Camera-type eye (tissue), 1 donor: Measurements from ENCODE around the gene KCNJ9. TPM values are rescaled to one million over a fixed set of nuclear protein-coding genes. Genes with fewer than 3 reads are reported as not detected.

Experiments
- total RNA-seq: library from RNA; depleted of rRNA; stranded (reverse); fragments of >200 nt; gene quantifications from one replicate; pipeline ENCODE4 v1.2.3, GENCODE V29; 2014

Gene KCNJ9
- total RNA-seq = 4.1 TPM

DNA sequence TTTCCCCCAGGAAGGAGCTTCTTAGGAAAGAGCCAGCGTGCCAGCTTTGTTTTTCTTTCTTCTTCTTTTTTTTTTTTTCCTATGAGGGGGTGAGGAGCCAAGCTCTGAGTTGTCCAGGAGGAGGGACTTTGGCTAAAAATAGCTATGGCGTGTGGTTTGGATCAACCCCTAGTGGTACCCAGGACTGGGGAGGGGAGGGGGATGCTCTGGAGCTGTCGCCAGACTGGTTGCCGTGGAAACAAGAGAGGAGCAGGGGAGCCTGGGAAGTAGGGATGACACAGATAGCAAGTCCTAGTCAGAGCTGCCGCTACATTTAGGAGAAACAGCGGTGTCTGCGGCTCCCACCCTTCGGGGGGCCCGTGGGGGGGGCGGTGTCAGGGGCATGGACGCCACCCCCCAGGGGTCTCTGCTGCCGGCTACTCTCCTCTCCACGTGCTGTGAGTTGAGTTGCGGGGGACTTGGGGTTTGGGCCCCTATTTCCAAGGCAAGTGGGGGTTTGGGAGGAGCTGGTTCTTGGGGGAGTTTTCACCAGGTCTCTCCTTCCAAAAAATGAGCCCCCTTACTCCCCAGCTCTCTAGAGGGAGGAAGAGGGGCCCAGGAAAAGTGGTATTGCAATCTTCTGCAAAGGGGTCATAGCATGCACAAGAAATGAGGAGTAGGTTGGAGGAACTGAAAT lies at the start of gene KCNJ9:
Gene KCNJ9 (plus strand): TSS at position 278 of the 676 bp plus-strand sequence. CDS start 2,493 bp downstream, outside the sequence.

DNA sequence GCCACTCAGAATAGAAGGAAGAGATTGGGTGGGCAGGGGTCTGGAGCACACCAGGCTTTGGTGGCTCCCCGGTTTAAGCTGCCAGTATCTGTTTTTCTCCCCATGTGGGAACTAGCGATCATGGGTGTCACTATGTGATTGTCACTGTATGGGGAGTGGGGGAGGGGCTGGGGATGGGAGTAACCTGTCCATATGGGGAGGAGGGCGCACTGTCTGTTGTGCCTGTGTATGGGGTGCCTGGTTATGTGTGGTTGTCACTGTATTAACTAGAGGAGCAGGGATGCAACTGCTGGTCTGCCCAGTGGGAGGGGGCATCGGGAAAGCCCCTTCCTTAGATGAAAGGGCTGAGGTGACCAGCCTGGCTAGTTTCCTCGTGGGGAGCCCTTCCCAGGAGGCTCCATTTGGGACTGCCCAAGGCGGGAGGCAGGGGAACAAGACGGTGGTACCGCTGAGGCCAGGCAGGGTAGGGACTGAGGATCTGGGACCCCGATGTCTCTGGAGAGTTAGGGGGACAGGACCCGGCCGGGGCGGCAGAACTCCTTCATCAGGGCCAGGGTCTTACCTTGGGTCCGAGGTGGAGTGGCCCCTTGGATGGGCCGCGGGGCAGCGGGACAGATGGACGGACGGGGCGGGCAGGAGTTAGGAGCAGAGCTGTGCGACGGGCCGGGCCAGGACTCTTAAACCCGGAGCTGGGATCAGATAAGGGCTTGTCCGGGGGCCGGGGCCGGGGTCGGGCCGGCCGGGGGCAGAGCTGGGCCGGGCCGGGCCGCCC lies 11.7 kb upstream of the KCNJ9 start, which contains the start of gene KCNJ10:
Gene KCNJ10 (minus strand): TSS at position 701 of the 772 bp plus-strand sequence. CDS start 27,628 bp downstream, outside the sequence.

DNA sequence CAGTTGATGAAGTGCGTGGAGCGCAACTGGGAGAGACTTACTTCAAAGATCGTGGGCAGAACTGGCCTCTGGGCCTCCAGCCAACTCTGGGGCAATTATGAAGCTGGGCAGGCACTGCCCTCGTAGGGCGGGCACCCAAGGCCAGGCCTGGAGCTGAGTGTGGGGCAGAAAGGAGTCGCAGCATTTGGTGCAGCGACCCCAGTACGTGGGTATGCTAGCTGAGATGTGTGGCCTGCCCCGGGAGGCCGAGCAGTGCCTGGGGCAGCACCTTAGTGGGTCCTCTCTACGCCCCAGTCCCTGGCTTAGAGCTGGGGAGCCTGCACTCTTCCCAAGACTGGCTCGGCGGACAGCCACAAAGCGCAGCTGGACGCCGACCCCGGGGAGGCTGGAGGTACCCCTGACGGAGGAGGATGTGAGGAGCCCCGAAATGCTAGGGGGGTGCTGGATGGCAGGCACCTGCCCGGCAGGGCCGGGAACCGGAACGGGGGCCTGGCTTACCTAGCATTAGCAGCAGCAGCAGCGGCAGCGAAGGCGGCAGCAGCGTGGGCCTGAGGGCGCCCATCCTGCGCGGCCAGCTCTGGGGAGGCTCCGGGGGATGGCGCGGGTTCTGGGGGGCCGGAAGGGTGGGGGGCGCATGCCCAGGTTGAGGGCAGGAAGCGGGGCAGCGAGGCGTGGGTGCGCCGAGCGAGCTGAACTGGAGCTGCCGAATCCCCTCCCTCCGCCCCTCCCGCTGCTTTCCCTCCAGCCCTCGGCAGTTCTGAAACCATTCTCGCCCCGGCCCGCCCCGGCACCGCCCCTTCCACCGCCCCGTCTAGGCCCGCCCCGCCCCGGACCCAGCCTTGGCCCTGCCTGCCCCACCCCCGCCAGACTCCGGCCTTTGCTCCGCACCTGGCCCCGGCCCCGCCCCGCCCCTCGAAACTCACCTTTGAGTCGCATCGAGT lies 16.8 kb downstream of the KCNJ9 start, which contains the start of gene IGSF8:
Gene IGSF8 (minus strand): TSS at position 709 of the 941 bp plus-strand sequence. CDS start 147 bp downstream, at position 562.

DNA sequence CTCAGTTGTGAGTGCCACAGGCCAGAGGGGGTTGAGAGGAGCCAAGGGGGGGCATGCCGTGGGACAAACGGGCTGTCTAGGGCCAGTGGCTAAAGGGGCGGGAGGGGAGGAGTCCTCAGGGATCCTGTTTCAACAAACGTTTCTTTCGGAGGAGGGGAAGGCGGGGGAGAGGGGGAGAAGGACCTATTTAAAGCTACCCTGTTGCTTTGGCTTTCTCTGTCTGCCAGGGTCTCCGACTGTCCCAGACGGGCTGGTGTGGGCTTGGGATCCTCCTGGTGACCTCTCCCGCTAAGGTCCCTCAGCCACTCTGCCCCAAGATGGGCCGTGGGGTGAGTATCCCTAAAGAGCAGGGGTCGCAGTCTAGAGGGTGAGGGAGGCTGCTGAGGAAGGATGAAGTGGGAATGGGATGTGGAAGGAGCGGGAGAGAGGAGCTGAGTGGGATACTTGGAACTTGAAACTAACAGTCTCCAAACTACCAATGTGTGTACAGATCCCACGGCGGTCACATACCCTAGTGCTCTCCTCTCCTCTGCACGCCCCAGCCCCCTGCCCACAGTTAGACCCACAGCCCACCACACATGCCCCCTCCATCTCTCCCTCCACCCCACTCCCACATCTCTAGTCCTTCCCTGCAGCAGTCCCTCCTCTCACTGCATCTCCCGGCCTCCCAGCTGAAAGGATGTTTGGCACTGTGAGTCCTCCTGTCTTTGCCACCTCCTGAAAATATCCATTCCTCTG lies 34.4 kb downstream of the KCNJ9 start, which contains the start of gene ATP1A2:
Gene ATP1A2 (plus strand): TSS at position 215 of the 738 bp plus-strand sequence. CDS start 103 bp downstream, at position 318.

Other genes starting within 250 kb of the KCNJ9 start
- not detected for gene VSIG8, start 218.9 kb upstream of the KCNJ9 start, total RNA-seq
- gene CFAP45, start 181.4 kb upstream of the KCNJ9 start, total RNA-seq = not detected
- gene TAGLN2, start 156.0 kb upstream of the KCNJ9 start, total RNA-seq = 113 TPM
- gene IGSF9, start 135.9 kb upstream of the KCNJ9 start, total RNA-seq = 63.3 TPM
- gene SLAMF9, start 127.3 kb upstream of the KCNJ9 start, total RNA-seq = not detected
- 11.6 TPM for gene PIGM, start 49.5 kb upstream of the KCNJ9 start, total RNA-seq
- 7.6 TPM for gene KCNJ10, start 11.4 kb upstream of the KCNJ9 start, total RNA-seq
- gene IGSF8, start 17.1 kb downstream of the KCNJ9 start, total RNA-seq = 37.5 TPM
- gene ATP1A2, start 34.2 kb downstream of the KCNJ9 start, total RNA-seq = 50.0 TPM
- gene ATP1A4, start 70.1 kb downstream of the KCNJ9 start, total RNA-seq = 0.60 TPM
- gene CASQ1, start 109.0 kb downstream of the KCNJ9 start, total RNA-seq = 35.8 TPM
- 215 TPM for gene PEA15, start 123.8 kb downstream of the KCNJ9 start, total RNA-seq
- gene DCAF8, start 181.0 kb downstream of the KCNJ9 start, total RNA-seq = 186 TPM
- 99.8 TPM for gene PEX19, start 203.6 kb downstream of the KCNJ9 start, total RNA-seq